Measurements from ENCODE around the gene TAF5.

TAF5 gene

DNA sequence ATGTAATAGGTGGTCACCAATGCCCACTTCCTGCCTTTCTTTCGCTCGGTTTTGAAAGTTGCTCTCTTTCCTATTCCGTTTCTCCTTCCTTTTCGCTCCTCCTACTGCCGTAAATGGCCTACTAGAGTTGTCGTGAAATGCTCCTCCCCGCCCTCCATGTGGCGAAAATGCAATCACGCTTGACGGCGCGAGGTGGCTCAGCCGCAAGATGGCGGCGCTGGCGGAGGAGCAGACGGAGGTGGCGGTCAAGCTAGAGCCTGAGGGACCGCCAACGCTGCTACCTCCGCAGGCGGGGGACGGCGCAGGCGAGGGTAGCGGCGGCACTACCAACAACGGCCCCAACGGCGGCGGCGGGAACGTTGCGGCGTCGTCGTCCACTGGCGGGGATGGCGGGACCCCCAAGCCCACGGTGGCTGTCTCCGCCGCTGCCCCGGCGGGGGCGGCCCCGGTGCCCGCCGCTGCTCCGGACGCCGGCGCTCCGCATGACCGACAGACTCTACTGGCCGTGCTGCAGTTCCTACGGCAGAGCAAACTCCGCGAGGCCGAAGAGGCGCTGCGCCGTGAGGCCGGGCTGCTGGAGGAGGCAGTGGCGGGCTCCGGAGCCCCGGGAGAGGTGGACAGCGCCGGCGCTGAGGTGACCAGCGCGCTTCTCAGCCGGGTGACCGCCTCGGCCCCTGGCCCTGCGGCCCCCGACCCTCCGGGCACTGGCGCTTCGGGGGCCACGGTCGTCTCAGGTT is at the start of gene TAF5:
TSS of gene TAF5 (plus strand) at position 195 of the 737 bp plus-strand sequence. CDS start at position 209, 14 bp downstream.
- no peak for TF ChIP-seq CTCF (conservative IDR thresholded peaks at IDR 0.05)

GRCh38 chr10:103327906-103328305 is 39.9 kb upstream of the TAF5 start:
- TF ChIP-seq CTCF (conservative IDR thresholded peaks at IDR 0.05), result no peak
- no peak overlapping the region for H3K27ac ChIP-seq

More for the DNA sequence above, at the start of gene TAF5:
- H3K27ac ChIP-seq, result peak within 1 kb of the TSS; percentile 87

GRCh38 chr10:103333934-103334520 is 33.7 kb upstream of the TAF5 start:
- H3K27ac ChIP-seq, result no peak overlapping the region
- TF ChIP-seq CTCF (conservative IDR thresholded peaks at IDR 0.05), result peak; percentile 80

DNA sequence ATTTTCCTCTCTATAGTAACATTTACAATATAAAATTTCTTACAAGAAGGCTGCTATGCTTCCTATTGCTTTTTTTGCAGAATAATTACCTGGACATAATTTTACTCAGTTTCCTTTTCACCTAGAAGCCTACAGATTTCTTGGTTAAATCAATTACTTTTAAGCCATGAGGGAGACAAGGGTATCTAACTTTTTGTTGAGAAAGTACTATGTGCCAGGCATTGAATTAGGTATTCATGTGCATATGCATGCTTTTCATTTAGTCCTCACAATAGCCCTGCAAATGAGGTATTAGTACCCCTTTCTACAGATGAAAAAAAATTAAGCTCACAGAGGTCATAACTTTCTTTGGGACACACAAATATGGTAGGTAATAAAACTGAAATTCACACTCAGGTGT is 33.2 kb upstream of the TAF5 start:
- TF ChIP-seq CTCF (conservative IDR thresholded peaks at IDR 0.05), result no peak

GRCh38 chr10:103336370-103336769 is 31.4 kb upstream of the TAF5 start:
- no peak overlapping the region for H3K27ac ChIP-seq
- TF ChIP-seq CTCF (conservative IDR thresholded peaks at IDR 0.05), result no peak

More for the DNA sequence above, 33.2 kb upstream of the TAF5 start:
- no peak overlapping the region for H3K27ac ChIP-seq

- no peak for TF ChIP-seq CTCF (conservative IDR thresholded peaks at IDR 0.05)
- peak overlapping the region; percentile 81 for H3K27ac ChIP-seq
These were observed 17.6 kb upstream of the TAF5 start for GRCh38 chr10:103350175-103350516.

- TF ChIP-seq CTCF (conservative IDR thresholded peaks at IDR 0.05), result peak; percentile 15; the same call in 1 of the 2 replicates
- peak within 1 kb of the TSS; percentile 81 for H3K27ac ChIP-seq
These were observed 17.1 kb upstream of the TAF5 start, which contains the start of gene PCGF6 for GRCh38 chr10:103350517-103351260. Gene PCGF6, minus strand, starts transcription at chr10:103351140. Its CDS starts 74 bp downstream, at chr10:103351066.

All from VCaP (cell line).